Measurements from ENCODE around the gene CALM3. TPM values are rescaled to one million over a fixed set of nuclear protein-coding genes. Genes with fewer than 3 reads are reported as not detected.

CALM3 gene
- total and polyA plus RNA-seq, 2 of the 13 experiments (the other 11 are each of a cell fraction or from before 2014, with no cell fraction given), result 239 to 258 TPM

GRCh38 chr19:46600384-46601317 is 479 bp upstream of the CALM3 start (continued):
- no peak for TF ChIP-seq NCOA1 (CRISPR knock-in tag; IDR thresholded peaks at IDR 0.05)
- TF ChIP-seq MAF1 (CRISPR knock-in tag; IDR thresholded peaks at IDR 0.05; ENCODE audit: borderline replicate concordance), result peak; percentile 88; the same call in 1 of the 2 replicates
- 0 out of 2 replicates have a peak, but pooled peaks have one; percentile 49 for TF ChIP-seq KIAA2018 (CRISPR knock-in tag; IDR thresholded peaks at IDR 0.05; ENCODE audit: borderline replicate concordance)
- no peak for TF ChIP-seq HOXA7 (CRISPR knock-in tag; IDR thresholded peaks at IDR 0.05)
- TF ChIP-seq ARHGAP35 (CRISPR knock-in tag; IDR thresholded peaks at IDR 0.05; ENCODE audit: borderline replicate concordance), result peak; percentile 37; the same call in 1 of the 2 replicates
- TF ChIP-seq RFXANK (CRISPR knock-in tag; IDR thresholded peaks at IDR 0.05), result peak; percentile 77; the same call in 1 of the 2 replicates
- TF ChIP-seq HNRNPL (IDR thresholded peaks at IDR 0.05; ENCODE audit: low read depth, low read length), result no peak
- TF ChIP-seq SAP130 (CRISPR knock-in tag; IDR thresholded peaks at IDR 0.05; ENCODE audit: low read depth), result peak; percentile 79
- TF ChIP-seq POLR2AphosphoS5 (IDR thresholded peaks at IDR 0.05; ENCODE audit: low read depth, low read length), result peak; percentile 88
- TF ChIP-seq TGIF2 (CRISPR knock-in tag; IDR thresholded peaks at IDR 0.05), result no peak
- peak; percentile 93 for TF ChIP-seq PHF21A (CRISPR knock-in tag; IDR thresholded peaks at IDR 0.05)
- TF ChIP-seq ARNTL (CRISPR knock-in tag; IDR thresholded peaks at IDR 0.05), result no peak
- TF ChIP-seq GLI4 (CRISPR knock-in tag; IDR thresholded peaks at IDR 0.05; ENCODE audit: borderline replicate concordance), result peak; percentile 48; the same call in 1 of the 2 replicates
- TF ChIP-seq HNRNPK (IDR thresholded peaks at IDR 0.05; ENCODE audit: low read depth, low read length, poor library complexity, severe bottlenecking), result peak; percentile 27
- 0 out of 2 replicates have a peak, but pooled peaks have one; percentile 14 for TF ChIP-seq ZNF329 (CRISPR knock-in tag; IDR thresholded peaks at IDR 0.05; ENCODE audit: low read depth)
- no peak for TF ChIP-seq IRX3 (CRISPR knock-in tag; IDR thresholded peaks at IDR 0.05; ENCODE audit: borderline replicate concordance, low read depth)
- TF ChIP-seq TBX3 (IDR thresholded peaks at IDR 0.05; ENCODE audit: borderline replicate concordance), result peak; percentile 97
- no peak for TF ChIP-seq CC2D1A (CRISPR knock-in tag; IDR thresholded peaks at IDR 0.05)
- peak; percentile 90 for TF ChIP-seq YEATS2 (CRISPR knock-in tag; IDR thresholded peaks at IDR 0.05; ENCODE audit: borderline replicate concordance)
- TF ChIP-seq RBM39 (IDR thresholded peaks at IDR 0.05; ENCODE audit: low read depth, low read length, poor library complexity, severe bottlenecking), result no peak
- no peak for TF ChIP-seq ONECUT2 (CRISPR knock-in tag; IDR thresholded peaks at IDR 0.05)
- TF ChIP-seq ZFY (CRISPR knock-in tag; IDR thresholded peaks at IDR 0.05), result peak; percentile 66
- TF ChIP-seq ZNF547 (CRISPR knock-in tag; IDR thresholded peaks at IDR 0.05), result no peak; the same call in 1 of the 2 replicates

Data from HepG2 (cell line).